Cerebellar cortex (tissue), 1 donor: ENCODE measurements around the gene PPT2.
"Not testable (repeated sequence)": the region's sequence is repeated elsewhere in the genome, so short reads cannot be mapped to it uniquely, and the experiment has no call there.

Experiments used
- DNase-seq: peaks from one replicate; pipeline ENCODE4 v3.0.0-alpha.2; 2015; ENCODE audit warnings: low spot score

PPT2 gene

GRCh38 chr6:32176476-32177182 is 22.7 kb downstream of the PPT2 start:
- peak; percentile 33 for DNase-seq

- DNase-seq: no peak
Measured at GRCh38 chr6:32177183-32177787, 23.3 kb downstream of the PPT2 start.

- DNase-seq: peak; percentile 100
Measured at GRCh38 chr6:32177788-32178546, 24.0 kb downstream of the PPT2 start, which contains the start of gene RNF5. TSS of gene RNF5 (plus strand) at chr6:32178405. CDS start at chr6:32178512, 107 bp downstream.

DNA sequence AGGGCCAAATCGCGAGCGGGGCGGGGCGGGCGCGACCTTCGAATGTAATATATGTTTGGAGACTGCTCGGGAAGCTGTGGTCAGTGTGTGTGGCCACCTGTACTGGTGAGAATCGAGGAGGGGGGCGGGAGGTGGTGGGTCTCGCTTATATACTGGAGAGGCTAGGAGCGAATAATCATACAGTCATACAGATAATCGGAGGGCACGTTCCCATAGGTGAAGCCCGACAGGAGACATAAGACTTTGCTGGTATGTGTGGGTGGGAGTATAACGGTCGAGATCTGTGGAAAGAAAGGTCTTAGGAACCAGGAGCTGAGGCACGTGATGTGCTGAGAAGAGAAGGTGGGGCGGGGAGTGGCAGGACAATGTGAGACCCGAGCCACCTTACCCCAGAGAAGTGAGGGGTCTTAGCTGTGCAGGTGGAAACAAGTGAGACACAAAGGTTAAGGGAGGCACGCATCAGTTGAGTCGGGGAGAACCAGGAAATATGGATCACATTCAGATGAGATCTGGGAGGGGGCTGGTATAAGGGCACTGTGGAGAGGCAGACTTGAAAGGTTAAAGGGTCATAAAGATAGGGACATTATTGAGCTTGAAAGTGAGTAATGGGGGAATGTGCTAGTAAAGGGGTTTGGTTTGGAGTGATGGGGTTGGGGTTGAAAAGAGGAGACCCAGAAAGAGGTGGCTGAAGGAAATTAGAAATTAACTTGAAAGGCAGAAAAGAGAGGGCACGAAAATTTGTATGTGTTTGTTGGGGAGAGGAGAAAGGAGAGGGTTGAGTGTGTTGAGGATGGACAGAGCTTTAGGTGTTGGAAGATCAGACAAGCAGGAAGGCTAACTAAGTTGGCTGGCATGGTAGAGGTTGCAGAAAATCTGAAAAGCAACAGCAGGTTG is 24.9 kb downstream of the PPT2 start:
- DNase-seq: peak; percentile 42

- DNase-seq: no peak
Measured at GRCh38 chr6:32179766-32180405, 25.9 kb downstream of the PPT2 start.

GRCh38 chr6:32181148-32181702 is 27.3 kb downstream of the PPT2 start:
- DNase-seq: no peak

- DNase-seq: no peak
Measured at GRCh38 chr6:32181915-32182529, 28.1 kb downstream of the PPT2 start.

GRCh38 chr6:32182555-32182981 is 28.6 kb downstream of the PPT2 start:
- DNase-seq: no peak

- no peak for DNase-seq
Measured at GRCh38 chr6:32183030-32183429, 29.1 kb downstream of the PPT2 start.

- no peak for DNase-seq
Measured at GRCh38 chr6:32183483-32184083, 29.6 kb downstream of the PPT2 start.

DNA sequence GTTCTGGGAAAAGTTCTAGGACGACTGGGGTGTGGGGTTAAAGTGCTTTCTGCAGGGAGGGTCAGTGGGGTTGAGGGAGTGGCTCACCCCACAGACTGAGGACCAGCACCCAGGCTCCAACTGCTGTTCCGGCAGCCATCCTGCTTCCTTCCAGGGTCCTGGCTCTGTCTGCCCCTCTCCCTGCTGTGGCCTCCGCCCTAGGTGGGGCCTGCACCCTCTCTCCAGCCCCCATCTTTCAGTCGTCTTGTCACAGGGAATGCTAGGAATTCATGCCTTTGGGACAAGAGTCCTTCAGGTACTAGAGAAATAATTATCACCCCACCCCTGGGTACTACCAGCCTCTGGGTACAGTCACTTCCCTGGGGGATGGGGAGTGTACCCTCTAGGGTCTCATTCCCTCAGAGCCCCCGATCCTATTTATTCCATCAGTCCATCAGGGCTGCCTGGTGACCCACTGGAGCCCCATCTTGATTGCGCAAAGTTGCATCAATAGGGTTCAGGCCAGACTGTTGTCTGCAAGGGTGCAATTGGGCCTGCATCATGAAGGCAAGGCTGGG is 30.2 kb downstream of the PPT2 start, which contains the start of gene AGER:
TSS of gene AGER (minus strand) at position 170 of the 557 bp plus-strand sequence. CDS start at position 139, 31 bp downstream.
- no peak for DNase-seq

- peak; percentile 77 for DNase-seq
Measured at GRCh38 chr6:32185681-32186131, 31.8 kb downstream of the PPT2 start.

DNA sequence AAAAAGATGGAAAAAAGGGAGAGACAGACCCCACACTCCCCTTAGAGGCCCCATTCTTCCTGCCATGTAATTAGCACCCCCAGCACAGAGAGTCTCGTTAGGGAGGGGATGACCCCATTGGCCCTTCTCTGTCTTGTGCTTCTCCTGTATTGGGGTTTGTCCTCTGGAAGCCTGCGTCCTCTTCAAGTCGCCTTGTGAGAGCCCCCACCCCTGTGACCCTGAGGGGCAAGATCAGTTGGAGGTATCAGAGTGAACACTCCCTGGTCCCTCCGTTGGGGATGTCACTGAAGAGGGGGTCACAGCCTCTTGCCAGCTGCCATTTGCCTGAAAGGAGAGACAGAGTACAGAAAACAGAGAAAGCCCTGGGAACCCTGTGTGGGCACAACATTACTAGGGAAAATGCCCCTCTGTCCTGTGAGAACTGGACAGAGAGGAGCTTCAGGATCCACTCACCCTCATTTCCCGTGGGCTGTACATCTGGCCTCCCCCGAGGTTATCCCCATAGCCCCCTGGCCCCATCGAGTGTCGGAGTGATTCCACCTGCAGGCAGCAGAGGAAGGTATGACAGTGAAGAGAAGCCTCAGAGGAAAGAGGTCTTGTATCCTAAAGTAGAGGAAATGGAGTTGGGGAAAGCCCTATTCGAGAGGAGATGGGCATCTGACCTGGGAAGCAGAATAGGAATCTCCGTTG is 32.4 kb downstream of the PPT2 start:
- DNase-seq: not testable (repeated sequence)

- no peak for DNase-seq
Measured at GRCh38 chr6:32187009-32187709, 33.2 kb downstream of the PPT2 start.

DNA sequence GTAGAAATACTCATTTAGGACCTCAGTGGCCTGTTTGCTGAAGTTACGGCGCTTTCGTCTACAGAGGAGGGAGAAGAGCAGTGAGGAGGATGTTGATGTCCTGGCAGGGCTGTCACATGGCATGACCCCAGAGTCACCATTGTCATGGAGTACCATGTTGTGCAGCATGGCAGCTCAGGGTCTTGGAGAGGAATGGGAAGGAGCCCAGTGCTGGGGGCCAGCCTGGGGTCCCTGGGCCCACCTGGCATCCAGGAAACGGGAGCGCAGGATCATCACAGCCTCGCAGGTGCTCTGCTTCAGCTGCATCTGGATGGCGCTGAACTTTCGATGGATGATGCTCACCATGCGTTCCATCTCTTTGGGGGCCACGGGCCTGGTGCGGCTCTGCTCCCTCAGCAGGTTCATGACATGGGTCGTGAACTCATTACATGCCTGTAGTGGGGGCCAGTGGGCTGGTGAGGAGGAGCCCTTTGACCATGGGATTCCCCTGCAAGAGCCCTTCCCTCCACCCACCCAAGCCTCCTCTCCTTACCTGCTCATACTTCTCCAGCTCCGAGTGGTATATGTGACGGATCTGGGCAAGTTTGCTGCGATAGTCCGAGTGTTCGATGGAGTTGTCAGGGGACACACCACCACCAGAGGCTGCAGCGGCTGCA is 33.9 kb downstream of the PPT2 start:
- not testable (repeated sequence) for DNase-seq

DNA sequence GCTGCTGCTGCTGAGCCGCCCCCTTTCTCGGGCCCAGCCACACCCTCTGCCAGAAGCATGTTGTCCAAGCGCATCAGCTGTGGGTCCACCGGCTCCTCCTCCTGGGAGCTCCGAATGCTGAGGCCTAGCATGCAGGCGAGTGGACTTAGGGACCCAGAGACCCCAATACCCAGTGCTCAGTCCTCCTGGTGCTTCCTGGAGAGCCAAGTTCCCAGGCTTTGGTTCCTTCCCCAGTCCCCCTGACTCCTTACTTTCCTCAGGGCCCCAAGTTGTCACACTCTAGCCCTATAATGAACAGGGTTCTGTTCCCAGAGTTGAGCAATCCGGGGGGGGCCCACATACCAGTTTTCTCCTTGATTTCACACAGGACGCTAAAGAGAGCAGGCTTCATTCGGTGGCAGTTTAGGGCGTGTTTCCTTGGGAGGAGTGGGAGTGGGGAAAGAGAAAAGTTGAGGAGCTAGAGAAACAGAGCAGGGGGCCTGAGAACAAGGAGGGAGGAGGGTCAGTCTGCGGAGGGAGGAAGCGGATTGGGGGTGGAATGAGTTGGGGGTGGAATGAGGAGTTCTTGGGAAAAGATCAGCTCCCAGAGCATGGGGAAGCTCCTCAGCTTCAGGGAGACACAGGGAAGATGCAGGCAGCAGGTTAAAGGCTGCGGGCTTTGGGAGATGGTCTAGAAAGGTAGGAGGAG is 34.6 kb downstream of the PPT2 start:
- no peak for DNase-seq

DNA sequence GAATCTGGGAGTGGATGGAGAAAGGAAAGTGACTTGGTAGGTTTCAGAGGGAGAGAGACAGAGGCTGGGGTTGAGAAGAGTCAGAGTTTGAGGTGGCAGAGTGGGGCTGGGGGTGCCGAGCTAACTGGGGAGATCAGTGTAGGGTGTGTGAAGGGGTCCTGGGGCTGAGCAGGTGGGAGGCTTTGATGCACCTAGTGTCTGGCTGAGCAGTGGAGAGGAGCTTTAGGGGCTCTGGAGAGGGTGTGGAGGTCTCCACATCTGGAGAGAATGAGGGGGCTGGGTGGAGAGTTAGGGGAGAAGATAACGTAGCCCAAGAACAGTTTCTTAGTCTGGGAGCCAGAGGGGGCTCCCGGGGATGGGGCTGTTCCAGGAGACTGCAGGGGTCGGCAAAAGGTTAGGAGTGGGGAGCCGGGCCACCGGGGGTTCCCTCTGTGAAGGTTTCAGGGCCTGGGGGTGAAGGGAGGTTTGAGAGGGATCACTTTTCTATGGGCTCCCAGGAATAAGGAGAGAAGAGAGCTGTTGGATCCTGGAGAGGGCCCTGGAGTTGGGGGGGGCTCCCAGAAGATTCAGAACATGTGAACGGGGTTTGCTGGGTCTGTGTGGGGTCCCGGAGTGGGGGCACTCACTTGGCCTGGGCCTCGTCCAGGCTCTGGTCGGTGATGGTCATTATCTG is 35.3 kb downstream of the PPT2 start:
- no peak for DNase-seq
